Measurements from ENCODE around the gene PBX3.

GRCh38 chr9:125861405-125862058 is 114.4 kb downstream of the PBX3 start:
- TF ChIP-seq POLR2A (IDR thresholded peaks at IDR 0.05; ENCODE audit: low read depth, low read length) (no peak), POLR2AphosphoS5 (IDR thresholded peaks at IDR 0.05; ENCODE audit: low read depth, low read length) (no peak), TAF1 (IDR thresholded peaks at IDR 0.05; ENCODE audit: borderline replicate concordance, low read depth, low read length) (no peak)
